ENCODE data around the gene NUDT14. TPM values are rescaled to one million over a fixed set of nuclear protein-coding genes. Genes with fewer than 3 reads are reported as not detected.
A peak's percentile ranks its signal among the peaks of the same experiment; 100 is the strongest.

Gene NUDT14
- total and polyA plus RNA-seq, 2 of the 8 experiments (the other 6 are each of a cell fraction or from before 2014, with no cell fraction given): 25.5 to 33.3 TPM

DNA sequence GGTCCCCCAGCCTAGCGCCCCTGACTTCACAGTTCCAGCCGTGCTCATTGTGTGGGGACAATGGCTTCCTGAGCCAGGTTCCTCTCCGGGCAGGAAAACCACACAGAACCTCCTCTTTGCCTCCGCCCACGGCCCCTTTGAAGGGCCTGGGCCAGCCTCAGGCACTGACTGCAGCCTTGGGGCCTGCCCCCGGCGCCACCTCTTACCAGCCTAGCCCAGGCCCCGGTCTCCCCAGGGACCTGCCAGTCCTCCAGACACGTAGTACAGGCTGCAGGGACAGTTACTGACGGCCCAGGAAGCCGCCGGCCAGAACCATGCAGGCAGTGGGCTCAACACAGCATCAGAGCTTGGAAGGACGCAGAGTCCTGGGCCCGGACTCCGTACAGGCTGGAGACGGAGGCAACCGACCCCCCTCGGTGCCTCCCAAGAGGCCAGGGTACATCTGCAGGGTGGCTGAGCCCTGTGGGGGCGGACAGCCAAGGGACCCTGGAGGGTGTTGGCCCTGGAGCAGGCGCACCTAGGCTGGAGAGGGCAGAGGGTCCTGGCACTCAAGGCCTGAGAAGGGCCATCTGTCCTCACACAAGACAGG, 20.9 kb upstream of the NUDT14 start:
- no peaks in the 10 kb centered on the region for H3K79me2 ChIP-seq (ENCODE audit: control insufficient read depth in 1 of 2, insufficient read depth in 2 of 2, low read length in 2 of 2)
- H4K20me1 ChIP-seq (replicated peaks in 1 of 2; ENCODE audit: control insufficient read depth in 1 of 2, insufficient read depth in 2 of 2, low read length in 2 of 2): peaks cover 3 to 8% of the 10 kb centered on the region in 2 experiments
- peak overlapping the region; percentile 78 for H3K4ac ChIP-seq (replicated peaks; ENCODE audit: insufficient read length, low read depth, low read length)
- H4K5ac ChIP-seq (ENCODE audit: insufficient read length, low read depth, low read length): no peak overlapping the region
- DNase-seq (ENCODE audit: low read depth in 1 of 2, low spot score in 2 of 2): no peak
- no peak overlapping the region for H3K18ac ChIP-seq (ENCODE audit: extremely low read depth, low read length)
- H3K4me3 ChIP-seq (ENCODE audit: extremely low read depth in 1 of 4, insufficient read depth in 2 of 4, low read depth in 3 of 4, low read length in 4 of 4): no peak overlapping the region
- H2BK5ac ChIP-seq (ENCODE audit: low read depth, low read length): no peak overlapping the region
- no peak overlapping the region for H2BK120ac ChIP-seq (replicated peaks; ENCODE audit: low read depth, low read length)
- H3K9me3 ChIP-seq (ENCODE audit: insufficient read depth in 2 of 2, low read depth in 1 of 2, low read length in 1 of 2): no peaks in the 10 kb centered on the region
- no peak overlapping the region for H2BK20ac ChIP-seq (ENCODE audit: low read length)
- H3K27ac ChIP-seq (ENCODE audit: low read depth, low read length): no peak overlapping the region
- H3K23me2 ChIP-seq (ENCODE audit: low read depth, low read length): no peaks in the 10 kb centered on the region
- POLR2A ChIA-PET (ENCODE audit: partially characterized antibody): no interaction called here
- peaks cover 0 to 15% (median 12%) of the 10 kb centered on the region in 4 experiments; a peak in 4 of 7 replicates for H3K27me3 ChIP-seq (replicated peaks in 1 of 4; ENCODE audit: control insufficient read depth in 3 of 4, extremely low read depth in 1 of 4, insufficient read depth in 3 of 4, low read length in 3 of 4)
- no peak overlapping the region for H2AFZ ChIP-seq (ENCODE audit: low read length)
- H3K23ac ChIP-seq (ENCODE audit: insufficient read length): no peak overlapping the region
- FAIRE-seq: no peak
- H3K4me2 ChIP-seq (ENCODE audit: insufficient read depth in 1 of 2, low read depth in 2 of 2, low read length in 2 of 2): no peak overlapping the region
- no peak overlapping the region for H3K9ac ChIP-seq (replicated peaks in 1 of 4; ENCODE audit: extremely low read depth in 1 of 4, low read depth in 3 of 4, low read length in 3 of 4)
- no peak overlapping the region for H2BK15ac ChIP-seq (ENCODE audit: low read length)
- no peak for TF ChIP-seq POU5F1 (IDR thresholded peaks at IDR 0.05; ENCODE audit: low read depth, low read length)
- TF ChIP-seq EGR1 (IDR thresholded peaks at IDR 0.05; ENCODE audit: borderline replicate concordance, low read depth, low read length): peak; percentile 26; the same call in 1 of the 2 replicates
- 0 out of 2 replicates have a peak overlapping the region, but pooled peaks have one; percentile 35 for H4K8ac ChIP-seq (ENCODE audit: extremely low read depth, insufficient read depth, low read length)
- no peak overlapping the region for H4K91ac ChIP-seq (replicated peaks; ENCODE audit: insufficient read length, low read length)
- H3K79me1 ChIP-seq (ENCODE audit: low read depth, low read length): no peaks in the 10 kb centered on the region
- H3K14ac ChIP-seq (ENCODE audit: insufficient read length): no peak overlapping the region
- no peak overlapping the region for H2AK5ac ChIP-seq (ENCODE audit: low read depth, low read length)
- CTCF ChIA-PET (ENCODE audit: partially characterized antibody): interaction anchor here (0.9 to 6.2 kb wide), 28 partner anchors 10 to 279 kb away, joined by 3 to 36 read pairs (median 6); partner anchors contain the start of gene BTBD6
- 0 out of 2 replicates have a peak overlapping the region, but pooled peaks have one; percentile 27 for H2BK12ac ChIP-seq (ENCODE audit: low read depth, low read length)
- H3K56ac ChIP-seq (replicated peaks; ENCODE audit: insufficient read length, low read depth, low read length): no peak overlapping the region
- 89% methylated on average over 18 of the region's 20 CpGs; no CpG with 5 or more reads in 1 of the 2 experiments for WGBS, 2 experiments (ENCODE audit: extremely low coverage in 1 of 2, insufficient coverage in 1 of 2, insufficient read length in 1 of 2, insufficient replicate concordance in 2 of 2, low coverage in 1 of 2, low lambda C conversion rate in 2 of 2, missing lambda C conversion rate in 1 of 2)
- H3K36me3 ChIP-seq (ENCODE audit: control insufficient read depth in 2 of 4, insufficient read depth in 4 of 4, low read length in 3 of 4): no peaks in the 10 kb centered on the region
- H3K4me1 ChIP-seq (replicated peaks in 1 of 4; ENCODE audit: control insufficient read depth in 3 of 4, insufficient read depth in 4 of 4, low read length in 3 of 4): peaks cover 0 to 14% (median 4%) of the 10 kb centered on the region in 4 experiments; a peak in 5 of 7 replicates
